Measurements from ENCODE around the gene C1orf56. TPM values are rescaled to one million over a fixed set of nuclear protein-coding genes. Genes with fewer than 3 reads are reported as not detected.
"Not testable (repeated sequence)": the region's sequence is repeated elsewhere in the genome, so short reads cannot be mapped to it uniquely, and the experiment has no call there.

The C1orf56 gene
- total RNA-seq, 4 donors from 2014 or later, result 1.3 to 2.5 (median 1.4) TPM; not detected in 1

GRCh38 chr1:151072224-151072623 lies 24.7 kb downstream of the C1orf56 start:
- Histone ChIP-seq H3K27ac (peak overlapping the region in 1 of 4 donors; percentile 97), H3K36me3 (no peaks in the 10 kb centered on the region), H3K27me3 (no peaks in the 10 kb centered on the region), H3K4me1 (peaks cover 0 to 12% (median 6%) of the 10 kb centered on the region in 4 donors), H3K9me3 (no peaks in the 10 kb centered on the region), H3K4me3 (no peak overlapping the region)
- peak in 1 of 3 donors; percentile 44 for DNase-seq
- TF ChIP-seq CTCF (IDR thresholded peaks at IDR 0.05), result no peak

- H3K27me3 ChIP-seq, result no peaks in the 10 kb centered on the region
- H3K27ac ChIP-seq, result no peak overlapping the region
- H3K36me3 ChIP-seq, result no peaks in the 10 kb centered on the region
- no peaks in the 10 kb centered on the region for H3K4me1 ChIP-seq
- no peak for DNase-seq
- no peaks in the 10 kb centered on the region for H3K9me3 ChIP-seq
- H3K4me3 ChIP-seq, result no peak overlapping the region
- TF ChIP-seq CTCF (IDR thresholded peaks at IDR 0.05) (no peak), POLR2A (IDR thresholded peaks at IDR 0.05) (no peak)
These were observed 38.5 kb downstream of the C1orf56 start for GRCh38 chr1:151085953-151086559.

GRCh38 chr1:151097426-151097825 lies 49.9 kb downstream of the C1orf56 start:
- not testable (repeated sequence) for H3K27ac ChIP-seq, H3K4me3 ChIP-seq, H3K9me3 ChIP-seq, H3K36me3 ChIP-seq, H3K4me1 ChIP-seq, H3K27me3 ChIP-seq, DNase-seq

- no peak for TF ChIP-seq POLR2A (IDR thresholded peaks at IDR 0.05)
- no peak for TF ChIP-seq CTCF (IDR thresholded peaks at IDR 0.05)
- Histone ChIP-seq H3K9me3 (no peaks in the 10 kb centered on the region), H3K36me3 (peaks cover 0 to 5% (median 0%) of the 10 kb centered on the region in 3 donors), H3K4me3 (no peak overlapping the region), H3K4me1 (no peaks in the 10 kb centered on the region), H3K27ac (no peak overlapping the region), H3K27me3 (no peaks in the 10 kb centered on the region)
- no peak for DNase-seq
These were observed 50.6 kb downstream of the C1orf56 start for GRCh38 chr1:151098126-151098525.

Small RNA genes within 50 kb of the gene (small RNA-seq; reads per million reads assigned to genes)
- 0 reads per million in 2 donors for gene RNU6-884P

Other genes with a start within 250 kb of the C1orf56 start
- 10 to 100 TPM; 13.7 to 50.7 (median 22.4) TPM for gene CTSK, start 239.5 kb upstream of the C1orf56 start, total RNA-seq
- gene ARNT, start 171.2 kb upstream of the C1orf56 start, total RNA-seq, result 10 to 100 TPM; 37.7 to 62.7 (median 48.2) TPM
- not detected for gene CTXND2, start 160.6 kb upstream of the C1orf56 start, total RNA-seq
- 100 to 1,000 TPM in 1 of 4 donors, 10 to 100 TPM in 3; 28.2 to 106 (median 61.5) TPM for gene SETDB1, start 121.4 kb upstream of the C1orf56 start, total RNA-seq
- 100 to 1,000 TPM in 3 of 4 donors, 10 to 100 TPM in 1; 48.7 to 212 (median 156) TPM for gene CERS2, start 72.9 kb upstream of the C1orf56 start, total RNA-seq
- gene ANXA9, start 65.5 kb upstream of the C1orf56 start, total RNA-seq, result 1 to 10 TPM in 1 of 4 donors, under 1 TPM in 1, not detected in 2; 0.67 to 1.7 TPM
- gene MINDY1, start 40.8 kb upstream of the C1orf56 start, total RNA-seq, result 10 to 100 TPM; 37.1 to 76.4 (median 57.4) TPM
- gene PRUNE1, start 39.3 kb upstream of the C1orf56 start, total RNA-seq, result 10 to 100 TPM; 21.7 to 28.1 (median 25.1) TPM
- 1 to 10 TPM in 2 of 4 donors, under 1 TPM in 1, not detected in 1; 0.70 to 8.4 (median 3.6) TPM for gene BNIPL, start 11.2 kb upstream of the C1orf56 start, total RNA-seq
- 10 to 100 TPM; 48.6 to 87.5 (median 58.6) TPM for gene CDC42SE1, start 11.9 kb downstream of the C1orf56 start, total RNA-seq
- gene MLLT11, start 12.6 kb downstream of the C1orf56 start, total RNA-seq, result under 1 TPM in 2 of 4 donors, not detected in 2; 0.27 to 0.95 TPM
- gene GABPB2, start 23.0 kb downstream of the C1orf56 start, total RNA-seq, result 10 to 100 TPM in 3 of 4 donors, 1 to 10 TPM in 1; 7.9 to 32.2 (median 15.8) TPM
- 10 to 100 TPM in 3 of 4 donors, 1 to 10 TPM in 1; 2.5 to 24.6 (median 16.6) TPM for gene SEMA6C, start 98.9 kb downstream of the C1orf56 start, total RNA-seq
- 1 to 10 TPM in 2 of 4 donors, not detected in 2; 4.0 to 6.6 TPM for gene TNFAIP8L2, start 108.9 kb downstream of the C1orf56 start, total RNA-seq
- gene LYSMD1, start 118.2 kb downstream of the C1orf56 start, total RNA-seq, result 10 to 100 TPM in 2 of 4 donors, 1 to 10 TPM in 2; 6.0 to 11.7 (median 10.2) TPM
- gene SCNM1, start 118.4 kb downstream of the C1orf56 start, total RNA-seq, result 10 to 100 TPM; 16.1 to 48.9 (median 36.9) TPM
- gene TMOD4, start 128.2 kb downstream of the C1orf56 start, total RNA-seq, result 10 to 100 TPM in 1 of 4 donors, not detected in 3; 10.7 TPM
- 10 to 100 TPM; 21.5 to 26.9 (median 24.4) TPM for gene VPS72, start 142.4 kb downstream of the C1orf56 start, total RNA-seq
- gene PIP5K1A, start 150.8 kb downstream of the C1orf56 start, total RNA-seq, result 100 to 1,000 TPM in 2 of 4 donors, 10 to 100 TPM in 2; 54.5 to 118 (median 97.6) TPM
- 100 to 1,000 TPM in 2 of 4 donors, 10 to 100 TPM in 2; 84.6 to 153 (median 103) TPM for gene PSMD4, start 207.0 kb downstream of the C1orf56 start, total RNA-seq
- 10 to 100 TPM; 30.5 to 53.5 (median 38.5) TPM for gene ZNF687, start 234.5 kb downstream of the C1orf56 start, total RNA-seq

Data from Peyer's patch (tissue), 4 donors.